K562 (cell line): ENCODE results near the gene TOM1L2. TPM values are rescaled to one million over a fixed set of nuclear protein-coding genes. Genes with fewer than 3 reads are reported as not detected.

Experiments
- FOXJ2 ChIP-seq: fragments of 200-800 bp; sonication (Bioruptor generic); IDR thresholded peaks from 2 replicates; pipeline ENCODE4 v1.6.1; 2016; ENCODE audit warnings: missing genetic modification characterization, missing compliant biosample characterization
- MAZ ChIP-seq, 2 experiments: fragments of 450-650 bp in 1 of 2; sonication (generic) in 1 of 2; formaldehyde crosslinking; IDR thresholded peaks in 1 of 2; conservative IDR thresholded peaks in 1 of 2; 2 replicates each; pipeline versions ENCODE4 v1.4.0 to v1.5.0; 2020; ENCODE audit warnings: mild to moderate bottlenecking in 1 of 2, missing genetic modification reagents in 1 of 2
- NR4A1 ChIP-seq, 2 experiments: fragments of 250-450 bp in 1 of 2; fragments of 450-650 bp in 1 of 2; sonication (Bioruptor Pico) in 1 of 2; IDR thresholded peaks; 2 replicates each; pipeline versions ENCODE4 v1.4.0 to v1.6.1; 2016 to 2020; ENCODE audit warnings: mild to moderate bottlenecking in 2 of 2, missing compliant biosample characterization in 1 of 2, missing genetic modification characterization in 1 of 2, moderate library complexity in 1 of 2
- PPARD ChIP-seq: fragments of 250-450 bp; sonication (Bioruptor Pico); IDR thresholded peaks from 2 replicates; pipeline ENCODE4 v1.8.0; 2022; ENCODE audit warnings: inconsistent platforms, mild to moderate bottlenecking, moderate library complexity
- RAD51 ChIP-seq: fragments of 450-650 bp; IDR thresholded peaks from 2 replicates; pipeline ENCODE4 v1.7.1; 2016; ENCODE audit warnings: low read depth, mild to moderate bottlenecking, borderline replicate concordance
- RFX1 ChIP-seq: fragments of 450-650 bp; IDR thresholded peaks from 2 replicates; pipeline ENCODE4 v1.6.1; 2016; ENCODE audit warnings: mild to moderate bottlenecking, moderate library complexity
- RFX7 ChIP-seq: fragments of 250-450 bp; sonication (Bioruptor Pico); IDR thresholded peaks from 2 replicates; pipeline ENCODE4 v1.5.1; 2021; ENCODE audit warnings: mild to moderate bottlenecking
- ZEB2 ChIP-seq: fragments of 450-650 bp; IDR thresholded peaks from 2 replicates; pipeline ENCODE4 v1.6.1; 2016
- ZNF695 ChIP-seq: fragments of 450-650 bp; formaldehyde crosslinking; IDR thresholded peaks from 2 replicates; pipeline ENCODE4 v1.4.0; 2020; ENCODE audit warnings: mild to moderate bottlenecking, moderate library complexity
- polyA plus RNA-seq, 8 experiments: library from polyadenylated mRNA; depleted of rRNA in 4 of 8; stranded (reverse) in 5 of 8; unstranded in 3 of 8; fragments of >200 nt; fragmentation: Nextera tagmentation in 2 of 8; fragmentation: Illumina TruSeq in 1 of 8; extraction: Ambion mirVana in 2 of 8; extraction: Trizol in 1 of 8; gene quantifications; 2 replicates each; pipeline versions ENCODE4 v1.2.1 to v1.2.3, GENCODE V29; 2011 to 2014; ENCODE audit warnings: inconsistent platforms in 1 of 8, missing spikeins in 1 of 8
- total RNA-seq, 7 experiments: library from RNA; depleted of rRNA in 6 of 7; stranded (reverse); fragments of >200 nt in 6 of 7; fragmentation: Illumina TruSeq in 2 of 7; extraction: Trizol in 2 of 7; gene quantifications; 2 replicates each; pipeline versions ENCODE4 v1.2.1 to v1.2.3, GENCODE V29; 2011 to 2021; ENCODE audit warnings: low replicate concordance in 1 of 7
- TF ChIP-seq, protein P1 (sequence below): fragments of 250-450 bp; sonication (Bioruptor Pico); IDR thresholded peaks from 2 replicates; pipeline ENCODE4 v1.8.0; 2021; ENCODE audit warnings: moderate library complexity, mild to moderate bottlenecking, inconsistent platforms
- TF ChIP-seq, protein P2 (sequence below): sonication (generic); formaldehyde crosslinking; IDR thresholded peaks from 2 replicates; pipeline ENCODE4 v1.8.0; 2023; ENCODE audit warnings: missing genetic modification reagents, mild to moderate bottlenecking, borderline replicate concordance
- TF ChIP-seq, protein P3 (sequence below): sonication (generic); IDR thresholded peaks from 2 replicates; pipeline ENCODE4 v1.6.1; 2016
- TF ChIP-seq, protein P4 (sequence below): sonication (generic); formaldehyde crosslinking; IDR thresholded peaks from 2 replicates; pipeline ENCODE4 v1.8.1; 2022; ENCODE audit warnings: missing genetic modification reagents
- TF ChIP-seq, protein P5 (sequence below): sonication (generic); formaldehyde crosslinking; IDR thresholded peaks from 2 replicates; pipeline ENCODE4 v1.9.0; 2022; ENCODE audit warnings: mild to moderate bottlenecking, missing genetic modification reagents

The TOM1L2 gene
- total and polyA plus RNA-seq, 9 of the 15 experiments (the other 6 are each of a cell fraction or from before 2014, with no cell fraction given), result 0.07 to 6.0 (median 2.5) TPM

DNA sequence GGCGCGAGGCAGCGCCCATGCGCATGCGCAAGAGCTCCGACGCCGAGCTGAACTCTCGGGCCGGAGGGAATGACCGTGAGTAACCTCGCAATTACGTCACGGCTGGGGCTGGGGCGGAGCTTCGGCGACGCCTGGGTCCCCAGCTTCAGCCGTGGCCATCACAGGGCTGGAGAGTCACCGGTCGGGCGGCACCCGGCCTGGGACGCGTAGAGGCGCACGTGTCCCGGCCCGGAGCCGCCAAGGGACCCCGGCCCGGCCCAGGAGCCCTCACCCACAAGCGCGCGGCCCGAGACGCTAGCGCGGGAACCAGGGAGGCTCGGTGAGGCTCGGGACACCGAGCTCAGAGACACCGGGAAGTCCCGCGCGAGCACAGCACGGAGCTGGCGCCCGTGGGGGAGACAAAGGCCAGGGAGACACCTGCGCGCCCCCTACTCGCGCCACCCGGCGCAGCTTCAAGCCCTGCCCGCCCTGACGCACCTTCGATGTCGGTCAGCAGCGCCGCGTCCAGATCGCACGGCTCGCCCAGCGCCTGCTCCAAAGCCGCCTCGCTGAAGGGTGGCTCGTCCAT lies 135.9 kb downstream of the TOM1L2 start (continued):
- TF ChIP-seq, protein P1, sequence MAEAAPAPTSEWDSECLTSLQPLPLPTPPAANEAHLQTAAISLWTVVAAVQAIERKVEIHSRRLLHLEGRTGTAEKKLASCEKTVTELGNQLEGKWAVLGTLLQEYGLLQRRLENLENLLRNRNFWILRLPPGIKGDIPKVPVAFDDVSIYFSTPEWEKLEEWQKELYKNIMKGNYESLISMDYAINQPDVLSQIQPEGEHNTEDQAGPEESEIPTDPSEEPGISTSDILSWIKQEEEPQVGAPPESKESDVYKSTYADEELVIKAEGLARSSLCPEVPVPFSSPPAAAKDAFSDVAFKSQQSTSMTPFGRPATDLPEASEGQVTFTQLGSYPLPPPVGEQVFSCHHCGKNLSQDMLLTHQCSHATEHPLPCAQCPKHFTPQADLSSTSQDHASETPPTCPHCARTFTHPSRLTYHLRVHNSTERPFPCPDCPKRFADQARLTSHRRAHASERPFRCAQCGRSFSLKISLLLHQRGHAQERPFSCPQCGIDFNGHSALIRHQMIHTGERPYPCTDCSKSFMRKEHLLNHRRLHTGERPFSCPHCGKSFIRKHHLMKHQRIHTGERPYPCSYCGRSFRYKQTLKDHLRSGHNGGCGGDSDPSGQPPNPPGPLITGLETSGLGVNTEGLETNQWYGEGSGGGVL (CRISPR knock-in tag), result no peak
- TF ChIP-seq FOXJ2 (tag) (peak; percentile 55; the same call in 1 of the 2 replicates), RAD51 (no peak), RFX1 (no peak), RFX7 (CRISPR knock-in tag) (no peak; the same call in 1 of the 2 replicates), ZNF695 (no peak), NR4A1 (CRISPR knock-in tag; IDR thresholded peaks at IDR 0.05) (no peak), NR4A1 (tag; IDR thresholded peaks at IDR 0.05) (no peak), ZEB2 (no peak), MAZ (CRISPR knock-in tag; conservative IDR thresholded peaks at IDR 0.05 in 1 of 2, IDR thresholded peaks at IDR 0.05 in 1 of 2) (peak in 1 of 2 experiments; percentile 47; a peak in 1 of 4 replicates), PPARD (CRISPR knock-in tag) (no peak)
- TF ChIP-seq, protein P2, sequence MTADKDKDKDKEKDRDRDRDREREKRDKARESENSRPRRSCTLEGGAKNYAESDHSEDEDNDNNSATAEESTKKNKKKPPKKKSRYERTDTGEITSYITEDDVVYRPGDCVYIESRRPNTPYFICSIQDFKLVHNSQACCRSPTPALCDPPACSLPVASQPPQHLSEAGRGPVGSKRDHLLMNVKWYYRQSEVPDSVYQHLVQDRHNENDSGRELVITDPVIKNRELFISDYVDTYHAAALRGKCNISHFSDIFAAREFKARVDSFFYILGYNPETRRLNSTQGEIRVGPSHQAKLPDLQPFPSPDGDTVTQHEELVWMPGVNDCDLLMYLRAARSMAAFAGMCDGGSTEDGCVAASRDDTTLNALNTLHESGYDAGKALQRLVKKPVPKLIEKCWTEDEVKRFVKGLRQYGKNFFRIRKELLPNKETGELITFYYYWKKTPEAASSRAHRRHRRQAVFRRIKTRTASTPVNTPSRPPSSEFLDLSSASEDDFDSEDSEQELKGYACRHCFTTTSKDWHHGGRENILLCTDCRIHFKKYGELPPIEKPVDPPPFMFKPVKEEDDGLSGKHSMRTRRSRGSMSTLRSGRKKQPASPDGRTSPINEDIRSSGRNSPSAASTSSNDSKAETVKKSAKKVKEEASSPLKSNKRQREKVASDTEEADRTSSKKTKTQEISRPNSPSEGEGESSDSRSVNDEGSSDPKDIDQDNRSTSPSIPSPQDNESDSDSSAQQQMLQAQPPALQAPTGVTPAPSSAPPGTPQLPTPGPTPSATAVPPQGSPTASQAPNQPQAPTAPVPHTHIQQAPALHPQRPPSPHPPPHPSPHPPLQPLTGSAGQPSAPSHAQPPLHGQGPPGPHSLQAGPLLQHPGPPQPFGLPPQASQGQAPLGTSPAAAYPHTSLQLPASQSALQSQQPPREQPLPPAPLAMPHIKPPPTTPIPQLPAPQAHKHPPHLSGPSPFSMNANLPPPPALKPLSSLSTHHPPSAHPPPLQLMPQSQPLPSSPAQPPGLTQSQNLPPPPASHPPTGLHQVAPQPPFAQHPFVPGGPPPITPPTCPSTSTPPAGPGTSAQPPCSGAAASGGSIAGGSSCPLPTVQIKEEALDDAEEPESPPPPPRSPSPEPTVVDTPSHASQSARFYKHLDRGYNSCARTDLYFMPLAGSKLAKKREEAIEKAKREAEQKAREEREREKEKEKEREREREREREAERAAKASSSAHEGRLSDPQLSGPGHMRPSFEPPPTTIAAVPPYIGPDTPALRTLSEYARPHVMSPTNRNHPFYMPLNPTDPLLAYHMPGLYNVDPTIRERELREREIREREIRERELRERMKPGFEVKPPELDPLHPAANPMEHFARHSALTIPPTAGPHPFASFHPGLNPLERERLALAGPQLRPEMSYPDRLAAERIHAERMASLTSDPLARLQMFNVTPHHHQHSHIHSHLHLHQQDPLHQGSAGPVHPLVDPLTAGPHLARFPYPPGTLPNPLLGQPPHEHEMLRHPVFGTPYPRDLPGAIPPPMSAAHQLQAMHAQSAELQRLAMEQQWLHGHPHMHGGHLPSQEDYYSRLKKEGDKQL (CRISPR knock-in tag), result 0 out of 2 replicates have a peak, but pooled peaks have one; percentile 24
- TF ChIP-seq, protein P3, sequence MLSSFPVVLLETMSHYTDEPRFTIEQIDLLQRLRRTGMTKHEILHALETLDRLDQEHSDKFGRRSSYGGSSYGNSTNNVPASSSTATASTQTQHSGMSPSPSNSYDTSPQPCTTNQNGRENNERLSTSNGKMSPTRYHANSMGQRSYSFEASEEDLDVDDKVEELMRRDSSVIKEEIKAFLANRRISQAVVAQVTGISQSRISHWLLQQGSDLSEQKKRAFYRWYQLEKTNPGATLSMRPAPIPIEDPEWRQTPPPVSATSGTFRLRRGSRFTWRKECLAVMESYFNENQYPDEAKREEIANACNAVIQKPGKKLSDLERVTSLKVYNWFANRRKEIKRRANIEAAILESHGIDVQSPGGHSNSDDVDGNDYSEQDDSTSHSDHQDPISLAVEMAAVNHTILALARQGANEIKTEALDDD, result no peak
- TF ChIP-seq, protein P4, sequence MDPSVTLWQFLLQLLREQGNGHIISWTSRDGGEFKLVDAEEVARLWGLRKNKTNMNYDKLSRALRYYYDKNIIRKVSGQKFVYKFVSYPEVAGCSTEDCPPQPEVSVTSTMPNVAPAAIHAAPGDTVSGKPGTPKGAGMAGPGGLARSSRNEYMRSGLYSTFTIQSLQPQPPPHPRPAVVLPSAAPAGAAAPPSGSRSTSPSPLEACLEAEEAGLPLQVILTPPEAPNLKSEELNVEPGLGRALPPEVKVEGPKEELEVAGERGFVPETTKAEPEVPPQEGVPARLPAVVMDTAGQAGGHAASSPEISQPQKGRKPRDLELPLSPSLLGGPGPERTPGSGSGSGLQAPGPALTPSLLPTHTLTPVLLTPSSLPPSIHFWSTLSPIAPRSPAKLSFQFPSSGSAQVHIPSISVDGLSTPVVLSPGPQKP, result no peak
- TF ChIP-seq, protein P5, sequence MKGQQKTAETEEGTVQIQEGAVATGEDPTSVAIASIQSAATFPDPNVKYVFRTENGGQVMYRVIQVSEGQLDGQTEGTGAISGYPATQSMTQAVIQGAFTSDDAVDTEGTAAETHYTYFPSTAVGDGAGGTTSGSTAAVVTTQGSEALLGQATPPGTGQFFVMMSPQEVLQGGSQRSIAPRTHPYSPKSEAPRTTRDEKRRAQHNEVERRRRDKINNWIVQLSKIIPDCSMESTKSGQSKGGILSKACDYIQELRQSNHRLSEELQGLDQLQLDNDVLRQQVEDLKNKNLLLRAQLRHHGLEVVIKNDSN, result peak; percentile 47
